GM21576 (cell line): ENCODE measurements around the gene MEAF6.
"Not testable (repeated sequence)": the region's sequence is repeated elsewhere in the genome, so short reads cannot be mapped to it uniquely, and the experiment has no call there.

Experiments used
- ATAC-seq: cut with Tn5 transposase; IDR thresholded peaks from one replicate; pipeline ENCODE4 v1.9.1; 2021; ENCODE audit warnings: mild to moderate bottlenecking, moderate library complexity; ENCODE audit not compliant: unreplicated experiment

The MEAF6 gene

GRCh38 chr1:37514350-37515184, at the start of gene MEAF6:
TSS of gene MEAF6 (minus strand) at chr1:37514766. CDS start at chr1:37514746, 20 bp downstream.
- peak; percentile 65 for ATAC-seq

GRCh38 chr1:37562984-37563383, 48.4 kb upstream of the MEAF6 start:
- ATAC-seq, result no peak

- ATAC-seq, result no peak
Measured at GRCh38 chr1:37561133-37562132, 46.9 kb upstream of the MEAF6 start.

- ATAC-seq, result no peak
Measured at GRCh38 chr1:37560401-37561132, 46.0 kb upstream of the MEAF6 start.

- not testable (repeated sequence) for ATAC-seq
Measured at GRCh38 chr1:37559957-37560379, 45.4 kb upstream of the MEAF6 start.

GRCh38 chr1:37559080-37559479, 44.5 kb upstream of the MEAF6 start:
- ATAC-seq, result no peak

- no peak for ATAC-seq
Measured at GRCh38 chr1:37558411-37558810, 43.8 kb upstream of the MEAF6 start.

- ATAC-seq, result no peak
Measured at GRCh38 chr1:37557402-37557801, 42.8 kb upstream of the MEAF6 start.

GRCh38 chr1:37556712-37557196, 42.2 kb upstream of the MEAF6 start, which contains the start of gene DNALI1:
TSS of gene DNALI1 (plus strand) at chr1:37556940. CDS start at chr1:37556995, 55 bp downstream.
- ATAC-seq, result no peak

GRCh38 chr1:37553927-37554808, 39.6 kb upstream of the MEAF6 start, which contains the start of gene SNIP1:
TSS of gene SNIP1 (minus strand) at chr1:37554293. CDS start at chr1:37554229, 64 bp downstream.
- no peak for ATAC-seq

GRCh38 chr1:37553598-37553926, 39.0 kb upstream of the MEAF6 start:
- ATAC-seq, result no peak

GRCh38 chr1:37549341-37549740, 34.8 kb upstream of the MEAF6 start:
- ATAC-seq, result no peak

- ATAC-seq, result no peak
Measured at GRCh38 chr1:37545019-37545418, 30.5 kb upstream of the MEAF6 start.

GRCh38 chr1:37544530-37544929, 30.0 kb upstream of the MEAF6 start:
- ATAC-seq, result no peak

GRCh38 chr1:37540036-37540785, 25.6 kb upstream of the MEAF6 start:
- ATAC-seq, result no peak

GRCh38 chr1:37539154-37539553, 24.6 kb upstream of the MEAF6 start:
- not testable (repeated sequence) for ATAC-seq

GRCh38 chr1:37537378-37537777, 22.8 kb upstream of the MEAF6 start:
- no peak for ATAC-seq

GRCh38 chr1:37533317-37534093, 18.9 kb upstream of the MEAF6 start:
- ATAC-seq, result no peak
